Mesothelial cell of epicardium (in vitro differentiated cells): ENCODE data around the gene DMXL1. TPM values are rescaled to one million over a fixed set of nuclear protein-coding genes. Genes with fewer than 3 reads are reported as not detected.

Source experiments
- DNase-seq, 2 experiments: peaks; one replicate each; pipeline ENCODE4 v3.0.0; 2021; ENCODE audit warnings: low spot score in 2 of 2; ENCODE audit not compliant: unreplicated experiment in 2 of 2
- H3K27ac Mint-ChIP-seq: 2 replicates; pipeline ENCODE4 v1.8.0; 2021; ENCODE audit warnings: mixed read lengths
- H3K27me3 Mint-ChIP-seq: 2 replicates; pipeline ENCODE4 v1.8.0; 2021; ENCODE audit warnings: low read depth, mixed read lengths
- H3K36me3 Mint-ChIP-seq: 2 replicates; pipeline ENCODE4 v1.8.0; 2021; ENCODE audit warnings: mixed read lengths
- H3K4me1 Mint-ChIP-seq: 2 replicates; pipeline ENCODE4 v1.8.0; 2021; ENCODE audit warnings: mixed read lengths
- H3K4me3 Mint-ChIP-seq: 2 replicates; pipeline ENCODE4 v1.8.0; 2021; ENCODE audit warnings: mild to moderate bottlenecking, moderate library complexity, mixed read lengths
- H3K9me3 Mint-ChIP-seq: 2 replicates; pipeline ENCODE4 v1.8.0; 2021; ENCODE audit warnings: mixed read lengths
- total RNA-seq: library from RNA; stranded (reverse); gene quantifications from 3 replicates; pipeline ENCODE4 v1.2.1, GENCODE V29; 2021
- TF ChIP-seq, protein P1 (sequence below): fragments of 200-600 bp; sonication (generic); IDR thresholded peaks from one replicate; pipeline ENCODE4 v1.5.0; 2021; ENCODE audit warnings: antibody characterized with exemption; ENCODE audit not compliant: unreplicated experiment

Gene DMXL1
- total RNA-seq, 1 donor from 2014 or later = 74.9 TPM

GRCh38 chr5:119207105-119207504, 136.2 kb downstream of the DMXL1 start:
- Mint-ChIP-seq H3K27ac (no peak overlapping the region), H3K9me3 (peaks cover 2% of the 10 kb centered on the region), H3K27me3 (no peaks in the 10 kb centered on the region), H3K4me1 (no peaks in the 10 kb centered on the region), H3K36me3 (peaks cover 33% of the 10 kb centered on the region), H3K4me3 (no peak overlapping the region)
- TF ChIP-seq, protein P1, sequence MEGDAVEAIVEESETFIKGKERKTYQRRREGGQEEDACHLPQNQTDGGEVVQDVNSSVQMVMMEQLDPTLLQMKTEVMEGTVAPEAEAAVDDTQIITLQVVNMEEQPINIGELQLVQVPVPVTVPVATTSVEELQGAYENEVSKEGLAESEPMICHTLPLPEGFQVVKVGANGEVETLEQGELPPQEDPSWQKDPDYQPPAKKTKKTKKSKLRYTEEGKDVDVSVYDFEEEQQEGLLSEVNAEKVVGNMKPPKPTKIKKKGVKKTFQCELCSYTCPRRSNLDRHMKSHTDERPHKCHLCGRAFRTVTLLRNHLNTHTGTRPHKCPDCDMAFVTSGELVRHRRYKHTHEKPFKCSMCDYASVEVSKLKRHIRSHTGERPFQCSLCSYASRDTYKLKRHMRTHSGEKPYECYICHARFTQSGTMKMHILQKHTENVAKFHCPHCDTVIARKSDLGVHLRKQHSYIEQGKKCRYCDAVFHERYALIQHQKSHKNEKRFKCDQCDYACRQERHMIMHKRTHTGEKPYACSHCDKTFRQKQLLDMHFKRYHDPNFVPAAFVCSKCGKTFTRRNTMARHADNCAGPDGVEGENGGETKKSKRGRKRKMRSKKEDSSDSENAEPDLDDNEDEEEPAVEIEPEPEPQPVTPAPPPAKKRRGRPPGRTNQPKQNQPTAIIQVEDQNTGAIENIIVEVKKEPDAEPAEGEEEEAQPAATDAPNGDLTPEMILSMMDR = no peak
- DNase-seq = no peak

GRCh38 chr5:119212026-119212425, 141.1 kb downstream of the DMXL1 start:
- DNase-seq = no peak
- Mint-ChIP-seq H3K36me3 (peaks cover 35% of the 10 kb centered on the region), H3K4me1 (no peaks in the 10 kb centered on the region), H3K27ac (no peak overlapping the region), H3K9me3 (no peaks in the 10 kb centered on the region), H3K27me3 (no peaks in the 10 kb centered on the region), H3K4me3 (no peak overlapping the region)
- TF ChIP-seq, protein P1 = no peak

DNA sequence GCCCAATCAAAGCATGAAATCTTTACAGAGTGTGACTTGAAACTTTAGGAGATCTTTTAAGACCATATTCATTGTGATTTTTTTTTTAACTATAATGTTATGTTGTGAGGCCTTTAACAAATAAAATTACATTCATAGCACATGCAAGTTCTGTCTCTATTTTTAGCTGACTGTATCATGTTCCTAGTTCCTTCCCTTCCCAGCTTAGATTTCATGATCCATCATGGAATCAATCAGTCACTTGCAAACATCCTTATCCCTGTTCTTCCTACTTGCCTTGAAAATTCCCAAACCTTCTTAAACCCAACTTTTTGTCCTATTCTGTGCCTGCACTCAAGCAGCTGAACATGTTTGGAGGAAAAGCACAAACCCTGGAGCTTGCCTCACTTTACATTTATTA, 141.8 kb downstream of the DMXL1 start:
- no peak for DNase-seq
- no peaks in the 10 kb centered on the region for H3K27me3 Mint-ChIP-seq
- H3K4me1 Mint-ChIP-seq = no peaks in the 10 kb centered on the region
- no peaks in the 10 kb centered on the region for H3K9me3 Mint-ChIP-seq
- no peak overlapping the region for H3K4me3 Mint-ChIP-seq
- H3K27ac Mint-ChIP-seq = no peak overlapping the region
- peaks cover 38% of the 10 kb centered on the region for H3K36me3 Mint-ChIP-seq
- TF ChIP-seq, protein P1 = no peak

- Mint-ChIP-seq H3K4me3 (no peak overlapping the region), H3K9me3 (no peaks in the 10 kb centered on the region), H3K36me3 (peaks cover 30% of the 10 kb centered on the region), H3K27me3 (no peaks in the 10 kb centered on the region), H3K27ac (no peak overlapping the region), H3K4me1 (peaks cover 2% of the 10 kb centered on the region)
- TF ChIP-seq, protein P1 = no peak
- DNase-seq = no peak
Observed at GRCh38 chr5:119217183-119217582, 146.3 kb downstream of the DMXL1 start.

DNA sequence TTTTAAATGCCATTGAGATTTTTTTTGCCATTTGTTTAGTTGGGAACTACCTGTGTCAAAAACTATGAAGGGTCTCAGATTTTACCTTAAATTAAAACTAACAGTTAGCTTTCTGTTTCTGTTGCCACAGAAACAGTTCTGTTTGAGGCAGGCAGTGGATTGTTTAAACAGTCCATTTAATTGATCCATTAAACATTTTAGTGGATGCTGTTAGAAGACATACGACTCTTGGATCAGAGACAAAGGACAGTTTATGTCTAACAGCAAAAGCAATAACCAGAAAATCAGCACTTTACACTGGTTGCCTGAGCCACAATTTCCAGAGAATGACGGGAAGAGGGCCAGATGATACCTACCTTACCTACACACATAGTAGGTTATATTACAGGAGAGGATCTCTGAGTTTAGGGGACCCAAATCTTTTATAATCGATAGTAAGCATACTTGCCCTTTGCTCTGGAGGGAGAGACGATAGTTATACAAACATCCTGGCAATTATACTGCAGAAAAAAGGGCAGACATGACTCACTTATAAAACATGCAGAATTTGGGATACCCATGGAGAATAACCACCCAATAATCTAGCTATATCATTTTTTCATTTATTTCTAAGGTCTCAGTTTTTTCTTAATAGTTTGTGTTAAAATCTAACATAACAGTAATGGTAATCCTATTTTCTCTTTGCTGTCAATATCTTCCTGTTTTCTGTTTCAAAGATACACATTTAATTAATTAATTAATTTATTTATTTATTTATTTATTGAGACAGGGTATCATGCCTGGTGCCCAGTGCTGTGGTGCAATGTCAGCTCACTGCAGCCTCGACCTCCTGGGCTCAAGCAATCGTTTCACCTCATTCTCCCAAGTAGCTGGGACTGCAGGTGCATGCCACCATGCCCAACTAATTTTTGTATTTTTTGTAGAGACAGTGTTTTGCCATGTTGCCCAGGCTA, 148.2 kb downstream of the DMXL1 start:
- Mint-ChIP-seq H3K4me1 (peaks cover 2% of the 10 kb centered on the region), H3K4me3 (no peak overlapping the region), H3K36me3 (peaks cover 23% of the 10 kb centered on the region), H3K27me3 (no peaks in the 10 kb centered on the region), H3K9me3 (no peaks in the 10 kb centered on the region), H3K27ac (no peak overlapping the region)
- TF ChIP-seq, protein P1 = no peak
- DNase-seq = no peak
